NCI-H1092 treated with DMSO at 0.1 percent for 48 hours (cell line): ENCODE data around the gene CD6.

Experiments
- DNase-seq: peaks from one replicate; lab custom pipeline; 2025; lab: John Stamatoyannopoulos, UW

CD6 gene

DNA sequence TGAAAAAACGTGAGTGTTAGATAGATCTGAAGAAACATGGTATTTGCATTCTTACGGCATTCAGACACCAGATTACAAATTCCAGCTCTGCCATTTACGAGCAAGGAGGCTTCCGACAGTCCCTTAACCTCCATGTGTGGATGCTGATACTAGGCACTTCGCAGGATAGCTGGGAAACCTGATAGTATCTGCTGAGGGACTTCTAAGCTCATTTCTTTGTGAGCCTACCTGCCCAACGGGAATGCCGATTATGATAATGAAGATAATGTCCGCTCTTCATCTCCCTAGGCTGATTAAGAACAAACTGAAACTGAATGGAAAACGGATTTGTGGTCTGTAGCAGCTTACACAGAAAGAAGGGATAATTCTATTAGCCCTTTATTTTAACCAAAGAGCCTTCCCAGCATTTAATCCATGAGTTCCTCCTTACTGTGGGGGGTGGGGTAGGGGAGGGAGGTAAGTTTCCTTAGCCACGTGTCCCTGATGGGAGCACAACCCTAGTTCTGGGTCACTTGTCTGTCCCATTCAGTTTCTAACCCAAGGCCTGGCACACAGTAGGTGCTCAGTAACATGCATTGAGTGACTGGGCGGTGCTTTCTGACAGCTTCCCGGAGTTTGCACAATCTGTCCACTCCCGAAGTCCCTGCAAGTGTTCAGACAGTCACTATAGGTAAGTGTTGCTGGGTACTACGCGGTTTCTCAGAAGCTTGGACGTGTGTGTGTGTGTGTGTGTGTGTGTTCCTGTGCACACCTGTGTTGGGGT lies 39.2 kb downstream of the CD6 start:
- DNase-seq: no peak

DNA sequence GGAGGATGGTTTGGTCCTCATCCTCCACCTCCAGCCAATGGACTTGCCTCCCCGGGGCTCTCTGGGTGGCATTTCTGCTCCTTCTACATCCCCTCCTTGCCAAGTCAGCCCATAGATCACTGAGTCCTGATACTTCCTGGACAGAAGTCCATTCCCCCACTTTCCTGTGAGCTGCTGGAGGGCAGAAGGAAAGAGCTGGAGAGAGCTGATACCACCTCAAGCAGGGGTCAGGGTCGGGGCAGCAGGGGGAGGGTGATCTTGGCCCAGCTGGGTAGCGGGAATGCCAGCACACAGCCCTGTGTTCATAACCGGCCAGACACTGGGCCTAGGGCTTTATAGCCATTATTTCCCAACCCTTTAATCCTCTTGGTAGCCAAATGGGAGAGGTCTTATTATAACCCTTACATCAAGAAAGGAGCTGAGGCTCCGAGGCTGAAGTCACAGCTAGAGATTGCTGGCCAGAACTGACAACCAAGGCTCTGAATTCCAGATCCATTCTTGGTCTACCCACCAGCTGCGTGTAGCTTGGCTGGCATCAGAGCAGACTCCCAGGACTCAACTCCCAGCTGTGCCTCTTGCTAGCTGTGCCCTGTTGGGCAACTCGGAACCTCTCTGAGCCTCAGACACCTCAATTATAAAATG lies 39.9 kb downstream of the CD6 start:
- DNase-seq: no peak

GRCh38 chr11:61011950-61012736 lies 40.7 kb downstream of the CD6 start:
- no peak for DNase-seq

GRCh38 chr11:61012737-61013215 lies 41.3 kb downstream of the CD6 start:
- no peak for DNase-seq

- DNase-seq: no peak
These were observed 46.6 kb downstream of the CD6 start for GRCh38 chr11:61018059-61018458.

DNA sequence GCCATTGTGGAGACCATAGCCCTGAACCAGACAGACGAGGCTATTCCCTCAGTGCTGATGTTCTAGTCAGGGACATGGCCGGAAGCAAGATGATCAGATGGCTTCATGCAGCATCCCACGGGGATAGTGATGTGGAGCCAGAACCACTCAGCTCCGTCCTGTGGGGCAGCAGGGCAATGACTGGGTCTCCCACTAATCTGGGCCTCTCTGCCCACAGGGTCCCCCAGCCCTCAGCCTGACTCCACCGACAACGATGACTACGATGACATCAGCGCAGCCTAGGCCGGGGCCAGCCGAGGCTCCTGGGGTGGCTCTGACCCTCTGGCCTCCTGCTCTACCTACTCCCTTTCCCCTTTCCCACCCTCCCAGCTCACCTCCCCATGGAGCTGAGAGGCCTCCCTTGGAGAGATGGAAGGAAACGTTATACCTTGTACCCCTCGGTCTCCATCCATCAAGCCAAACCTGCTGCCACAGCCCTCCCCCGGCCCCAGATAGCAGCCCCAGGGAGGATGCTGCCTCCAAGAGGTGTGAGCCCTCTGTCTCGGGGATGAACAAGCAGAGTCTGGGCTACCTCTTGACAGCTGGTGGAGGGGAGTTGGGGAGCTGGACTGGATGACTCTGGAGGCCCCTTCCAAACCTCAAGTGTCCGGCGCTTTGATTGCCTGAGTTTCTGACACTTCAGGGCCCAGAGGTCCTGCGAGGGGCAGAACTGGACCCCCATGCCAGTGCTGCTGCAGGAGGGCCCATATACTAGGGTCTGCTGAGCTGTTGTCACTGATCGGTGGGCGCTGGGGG lies 47.8 kb downstream of the CD6 start:
- DNase-seq: no peak

DNA sequence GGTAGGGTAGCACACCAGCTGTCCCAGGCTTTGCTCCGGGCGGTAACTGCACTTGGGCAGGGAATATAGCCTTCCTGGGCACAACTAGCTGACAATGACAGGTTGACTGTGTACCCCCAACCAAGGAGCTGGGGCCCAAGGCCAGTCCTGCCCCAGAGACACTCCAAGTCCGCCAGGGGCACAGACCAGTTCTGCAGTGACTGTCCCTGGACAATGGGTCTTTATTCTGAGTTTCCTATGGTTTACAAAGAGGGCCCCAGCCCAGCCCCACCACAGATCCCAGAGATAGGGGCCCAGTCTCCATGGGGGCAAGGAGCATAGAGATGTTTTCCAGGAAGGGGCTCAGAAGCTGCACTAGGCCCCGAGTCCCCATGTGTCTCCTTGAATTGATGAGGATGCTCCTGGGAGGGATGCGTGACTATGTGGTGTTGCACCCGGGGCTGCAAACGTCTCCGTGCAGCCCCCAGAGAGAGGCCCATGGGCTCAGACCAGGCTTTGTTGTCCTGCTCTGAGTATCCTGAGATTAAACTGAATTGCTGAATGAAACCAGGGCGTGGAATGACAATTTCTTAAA lies 48.4 kb downstream of the CD6 start:
- DNase-seq: no peak

DNA sequence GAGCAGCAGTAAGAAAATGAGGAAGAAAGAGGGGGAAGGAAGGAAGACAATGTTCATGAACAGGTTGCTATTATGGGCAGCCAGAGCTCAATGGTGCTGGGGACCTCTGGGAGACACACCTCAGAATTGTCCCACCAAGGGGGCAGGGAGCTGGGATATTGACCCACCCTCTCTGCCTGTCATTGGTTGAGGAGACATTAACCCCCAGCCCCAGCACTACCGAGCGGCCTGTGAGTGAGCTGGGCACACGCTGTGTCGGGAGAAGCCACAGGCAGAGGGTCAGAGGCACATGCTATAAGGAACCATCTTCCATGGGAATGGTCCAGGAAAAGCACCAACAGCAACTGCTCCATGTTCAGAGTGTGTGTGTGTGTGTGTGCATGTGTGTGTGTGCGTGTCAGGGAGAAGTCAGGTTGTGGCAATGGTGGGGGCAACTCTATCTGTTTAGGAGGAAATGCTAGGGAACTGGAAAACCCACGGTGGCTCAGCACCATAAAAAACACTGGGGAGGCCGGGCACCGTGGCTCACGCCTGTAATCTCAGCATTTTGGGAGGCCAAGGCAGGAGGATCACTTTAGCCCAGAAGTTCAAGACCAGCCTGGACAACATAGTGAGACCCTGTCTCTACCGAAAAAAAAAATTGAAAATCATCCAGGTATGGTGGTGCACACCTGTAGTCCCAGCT lies 49.2 kb downstream of the CD6 start:
- DNase-seq: no peak

GRCh38 chr11:61021661-61022212 lies 50.3 kb downstream of the CD6 start:
- no peak for DNase-seq

GRCh38 chr11:61022311-61023085 lies 51.0 kb downstream of the CD6 start:
- DNase-seq: no peak

DNA sequence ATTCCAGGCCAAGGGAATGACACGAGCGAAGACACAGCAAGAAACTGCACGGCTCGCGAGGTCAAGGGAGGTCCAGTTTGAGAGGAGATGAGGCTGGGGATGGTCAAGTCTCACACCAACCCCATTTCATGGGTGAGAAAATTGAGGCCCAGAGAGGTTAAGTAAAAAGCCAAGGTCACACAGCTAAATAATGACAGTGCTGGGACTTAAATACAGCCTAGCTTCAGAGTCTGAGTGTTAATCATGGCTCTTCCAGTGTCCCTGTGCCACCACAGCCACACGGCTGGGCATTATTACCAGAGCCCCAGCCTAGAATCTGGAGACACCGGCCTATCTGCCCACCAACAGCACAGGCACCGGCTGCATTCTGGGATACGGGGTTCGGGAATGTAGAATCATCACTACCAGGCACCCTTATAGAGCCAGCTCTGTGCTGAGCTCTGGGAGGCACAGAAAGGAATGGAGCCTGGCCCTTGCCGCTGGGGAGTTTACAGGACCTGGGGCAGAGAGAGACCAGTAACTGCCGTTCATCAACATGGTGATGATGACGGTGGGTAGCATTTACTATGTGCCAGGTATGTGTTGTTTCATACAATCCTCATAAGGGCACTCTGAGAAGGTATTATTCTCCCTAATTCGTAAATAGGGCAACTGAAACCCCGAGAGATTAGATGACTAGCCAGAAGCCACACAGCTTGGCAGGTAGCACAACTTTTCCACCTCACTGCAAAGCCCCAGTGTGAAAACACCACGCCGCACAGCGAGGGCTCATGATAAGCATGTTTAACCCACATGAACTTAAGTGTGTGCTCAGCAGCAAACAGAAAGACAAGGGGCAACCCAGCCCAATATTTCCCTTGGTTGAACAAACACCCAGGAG lies 51.8 kb downstream of the CD6 start:
- DNase-seq: peak; percentile 64

DNA sequence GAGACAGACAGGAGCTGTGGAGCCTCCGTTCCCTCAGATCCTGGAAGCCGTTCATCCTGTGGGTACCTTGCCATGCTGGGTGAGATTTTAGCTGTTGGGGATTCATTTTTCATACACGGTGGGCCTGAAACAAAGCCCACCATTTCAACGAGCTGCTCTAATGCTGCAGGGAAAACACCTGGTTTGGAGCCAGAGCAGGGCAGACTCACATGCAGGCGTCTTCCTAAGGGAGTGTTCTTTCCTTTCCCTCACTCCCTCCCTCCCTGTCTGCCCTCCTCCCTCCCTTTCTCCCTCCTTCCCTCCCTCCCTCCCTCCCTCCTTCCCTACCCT lies 52.5 kb downstream of the CD6 start:
- no peak for DNase-seq

- DNase-seq: no peak
These were observed 53.7 kb downstream of the CD6 start for GRCh38 chr11:61024938-61025820.

DNA sequence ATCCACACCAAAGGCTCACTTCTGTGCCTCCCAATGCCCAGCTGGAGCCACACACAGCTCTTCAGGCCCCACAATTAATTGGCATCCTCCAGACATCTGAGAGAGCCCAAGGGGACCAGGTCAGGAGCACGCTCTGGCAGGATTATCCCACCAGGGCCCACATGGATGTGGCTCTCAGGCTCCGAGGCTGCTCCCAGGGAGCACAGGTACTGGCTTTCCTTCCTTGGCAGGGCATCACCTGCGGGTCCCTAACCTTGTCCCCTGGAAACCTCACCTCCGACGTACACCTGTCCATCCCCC lies 54.3 kb downstream of the CD6 start:
- DNase-seq: no peak

GRCh38 chr11:61026121-61027031 lies 54.9 kb downstream of the CD6 start:
- no peak for DNase-seq

DNA sequence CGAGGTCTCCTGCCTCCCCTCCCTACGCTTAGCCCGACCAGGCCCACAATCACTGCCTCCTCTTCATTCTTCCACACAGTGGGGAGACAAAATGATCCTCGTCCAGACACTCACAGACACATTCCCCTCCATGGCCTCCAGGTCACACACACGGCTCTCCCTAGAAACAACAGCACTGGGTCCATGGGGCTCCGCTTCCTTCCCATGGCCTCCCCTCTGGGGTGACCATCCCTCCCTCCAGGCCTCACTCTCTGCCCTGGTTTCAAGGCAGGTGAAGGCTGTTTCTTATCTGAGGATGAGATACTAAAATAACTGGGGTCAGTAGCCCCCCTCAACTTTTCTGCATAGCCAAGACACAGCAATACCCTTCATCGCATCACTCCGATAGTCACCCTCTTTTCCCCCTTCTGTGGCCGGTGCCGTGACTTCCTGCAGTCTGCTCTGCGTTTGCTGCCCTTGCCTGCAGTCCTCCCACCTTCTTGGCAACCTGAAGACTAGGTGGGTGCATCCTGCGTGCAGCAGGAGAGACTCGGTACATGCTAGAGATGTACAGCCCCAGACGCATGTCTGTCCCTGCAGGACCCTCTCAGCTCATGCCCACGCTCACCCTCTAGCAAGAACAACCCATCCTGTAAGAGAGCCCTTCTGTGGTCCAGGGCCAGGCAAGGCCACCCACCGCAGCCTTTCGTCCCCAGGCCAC lies 55.8 kb downstream of the CD6 start:
- DNase-seq: no peak
